HEK293 (cell line): ENCODE data around the gene DAGLA.

Source experiments
- CTCF ChIA-PET: fragments of 350-600 bp; formaldehyde crosslinking; extraction: SDS; loops from one replicate; lab custom pipeline; 2021; ENCODE audit warnings: antibody characterized with exemption; lab: Yijun Ruan, JAX
- POLR2A ChIA-PET: fragments of 300-600 bp; formaldehyde crosslinking; extraction: SDS; loops from one replicate; lab custom pipeline; 2020; ENCODE audit warnings: antibody characterized with exemption, inconsistent platforms; lab: Yijun Ruan, JAX
- H3K27ac ChIP-seq: fragments of 200-500 bp; sonication (Bioruptor generic); 2 replicates; pipeline ENCODE4 v1.5.1; 2014; ENCODE audit warnings: low read depth, low read length, control low read depth, inconsistent platforms; ENCODE audit errors: extremely low read depth
- H3K36me3 ChIP-seq, 2 experiments: fragments of 200-500 bp in 1 of 2; sonication (Bioruptor generic) in 1 of 2; 1 replicate in 1 of 2; 2 replicates in 1 of 2; pipeline ENCODE4 v1.5.1; 2014 to 2017; ENCODE audit warnings: inconsistent platforms in 2 of 2, low read length in 2 of 2; ENCODE audit not compliant: control insufficient read depth in 2 of 2, insufficient read depth in 1 of 2
- H3K4me1 ChIP-seq: fragments of 200-500 bp; sonication (Bioruptor generic); 2 replicates; pipeline ENCODE4 v1.5.1; 2014; ENCODE audit warnings: mild to moderate bottlenecking, low read length, inconsistent platforms; ENCODE audit not compliant: control insufficient read depth, insufficient read depth
- H3K4me3 ChIP-seq: 2 replicates; pipeline ENCODE4 v1.5.1; 2011; ENCODE audit warnings: low read depth, mild to moderate bottlenecking, control low read depth, low read length, moderate library complexity
- H3K9me3 ChIP-seq: fragments of 200-500 bp; sonication (Bioruptor generic); 2 replicates; pipeline ENCODE4 v1.5.1; 2014; ENCODE audit warnings: low read depth, low read length, inconsistent platforms; ENCODE audit not compliant: control insufficient read depth, insufficient read depth
- GLIS2 ChIP-seq: fragments of 450-650 bp; formaldehyde crosslinking; IDR thresholded peaks from 2 replicates; pipeline ENCODE4 v1.5.1; 2016; ENCODE audit warnings: missing biosample characterization, missing genetic modification characterization
- KLF8 ChIP-seq: fragments of 450-650 bp; formaldehyde crosslinking; IDR thresholded peaks from 2 replicates; pipeline ENCODE4 v1.5.1; 2016; ENCODE audit warnings: missing biosample characterization, missing genetic modification characterization
- KLF9 ChIP-seq: fragments of 450-650 bp; formaldehyde crosslinking; IDR thresholded peaks from 2 replicates; pipeline ENCODE4 v1.5.1; 2016; ENCODE audit warnings: missing biosample characterization, missing genetic modification characterization, low read depth
- OSR2 ChIP-seq: fragments of 450-650 bp; formaldehyde crosslinking; IDR thresholded peaks from 2 replicates; pipeline ENCODE4 v1.5.1; 2016; ENCODE audit warnings: missing biosample characterization, missing genetic modification characterization
- PRDM6 ChIP-seq: fragments of 450-650 bp; formaldehyde crosslinking; IDR thresholded peaks from 2 replicates; pipeline ENCODE4 v1.5.1; 2017; ENCODE audit warnings: missing biosample characterization, missing genetic modification characterization
- SP2 ChIP-seq: fragments of 450-650 bp; formaldehyde crosslinking; IDR thresholded peaks from 2 replicates; pipeline ENCODE4 v1.5.1; 2016; ENCODE audit warnings: missing biosample characterization, missing genetic modification characterization
- ZBTB1 ChIP-seq: fragments of 450-650 bp; formaldehyde crosslinking; IDR thresholded peaks from 2 replicates; pipeline ENCODE4 v1.5.1; 2016; ENCODE audit warnings: missing biosample characterization, missing genetic modification characterization
- ZBTB21 ChIP-seq: fragments of 450-650 bp; formaldehyde crosslinking; IDR thresholded peaks from 2 replicates; pipeline ENCODE4 v1.5.1; 2017; ENCODE audit warnings: missing biosample characterization, missing genetic modification characterization
- ZBTB26 ChIP-seq: fragments of 450-650 bp; formaldehyde crosslinking; optimal IDR thresholded peaks from 2 replicates; pipeline ENCODE3; 2016; ENCODE audit warnings: missing biosample characterization, mild to moderate bottlenecking, missing genetic modification characterization
- ZBTB6 ChIP-seq: fragments of 450-650 bp; formaldehyde crosslinking; IDR thresholded peaks from 2 replicates; pipeline ENCODE4 v1.5.1; 2017; ENCODE audit warnings: missing biosample characterization, missing genetic modification characterization
- ZBTB8A ChIP-seq: fragments of 450-650 bp; formaldehyde crosslinking; IDR thresholded peaks from 2 replicates; pipeline ENCODE4 v1.5.1; 2016; ENCODE audit warnings: missing biosample characterization, missing genetic modification characterization
- ZNF114 ChIP-seq: fragments of 450-650 bp; formaldehyde crosslinking; IDR thresholded peaks from 2 replicates; pipeline ENCODE4 v1.5.0; 2017; ENCODE audit warnings: missing biosample characterization, missing genetic modification characterization
- ZNF138 ChIP-seq: fragments of 450-650 bp; formaldehyde crosslinking; IDR thresholded peaks from 2 replicates; pipeline ENCODE4 v1.5.1; 2016; ENCODE audit warnings: missing biosample characterization, missing genetic modification characterization, borderline replicate concordance
- ZNF175 ChIP-seq: fragments of 450-650 bp; formaldehyde crosslinking; IDR thresholded peaks from 2 replicates; pipeline ENCODE4 v1.5.1; 2016; ENCODE audit warnings: missing biosample characterization, missing genetic modification characterization
- ZNF211 ChIP-seq: fragments of 450-650 bp; formaldehyde crosslinking; IDR thresholded peaks from 2 replicates; pipeline ENCODE4 v1.5.1; 2016; ENCODE audit warnings: low read depth, missing biosample characterization, missing genetic modification characterization
- ZNF24 ChIP-seq: fragments of 450-650 bp; formaldehyde crosslinking; IDR thresholded peaks from 2 replicates; pipeline ENCODE4 v1.5.1; 2016; ENCODE audit warnings: missing biosample characterization, missing genetic modification characterization
- ZNF266 ChIP-seq: fragments of 450-650 bp; formaldehyde crosslinking; IDR thresholded peaks from 2 replicates; pipeline ENCODE4 v1.5.1; 2016; ENCODE audit warnings: missing biosample characterization, missing genetic modification characterization, low read depth
- ZNF354C ChIP-seq: fragments of 450-650 bp; formaldehyde crosslinking; IDR thresholded peaks from 2 replicates; pipeline ENCODE4 v1.5.1; 2016; ENCODE audit warnings: missing biosample characterization, missing genetic modification characterization, low read depth, borderline replicate concordance
- ZNF501 ChIP-seq: fragments of 450-650 bp; formaldehyde crosslinking; IDR thresholded peaks from 2 replicates; pipeline ENCODE4 v1.5.1; 2016; ENCODE audit warnings: missing biosample characterization, missing genetic modification characterization
- ZNF521 ChIP-seq: fragments of 450-650 bp; formaldehyde crosslinking; IDR thresholded peaks from 2 replicates; pipeline ENCODE4 v1.5.1; 2017; ENCODE audit warnings: missing biosample characterization, mild to moderate bottlenecking, missing genetic modification characterization
- ZNF561 ChIP-seq: fragments of 450-650 bp; IDR thresholded peaks from 2 replicates; pipeline ENCODE4 v1.5.1; 2018; ENCODE audit warnings: missing biosample characterization, missing genetic modification characterization, borderline replicate concordance
- ZNF623 ChIP-seq: fragments of 450-650 bp; formaldehyde crosslinking; IDR thresholded peaks from 2 replicates; pipeline ENCODE4 v1.5.1; 2016; ENCODE audit warnings: missing biosample characterization, missing genetic modification characterization
- ZNF654 ChIP-seq: fragments of 450-650 bp; formaldehyde crosslinking; IDR thresholded peaks from 2 replicates; pipeline ENCODE4 v1.5.1; 2016; ENCODE audit warnings: low read depth, missing biosample characterization, missing genetic modification characterization
- ZNF677 ChIP-seq: fragments of 450-650 bp; IDR thresholded peaks from 2 replicates; pipeline ENCODE4 v1.5.0; 2018; ENCODE audit warnings: missing biosample characterization, mild to moderate bottlenecking, missing genetic modification characterization, moderate library complexity
- ZNF791 ChIP-seq: fragments of 450-650 bp; formaldehyde crosslinking; IDR thresholded peaks from 2 replicates; pipeline ENCODE4 v1.5.1; 2016; ENCODE audit warnings: missing biosample characterization, missing genetic modification characterization
- ZNF792 ChIP-seq: fragments of 450-650 bp; formaldehyde crosslinking; IDR thresholded peaks from 2 replicates; pipeline ENCODE4 v1.5.1; 2016; ENCODE audit warnings: missing biosample characterization, missing genetic modification characterization
- ZSCAN4 ChIP-seq: fragments of 450-650 bp; formaldehyde crosslinking; IDR thresholded peaks from 2 replicates; pipeline ENCODE4 v1.5.1; 2017; ENCODE audit warnings: missing biosample characterization, missing genetic modification characterization
- TF ChIP-seq, protein P1 (sequence below): fragments of 450-650 bp; formaldehyde crosslinking; IDR thresholded peaks from 2 replicates; pipeline ENCODE4 v1.5.1; 2016; ENCODE audit warnings: missing biosample characterization, missing genetic modification characterization
- TF ChIP-seq, protein P2 (sequence below): fragments of 450-650 bp; formaldehyde crosslinking; IDR thresholded peaks from 2 replicates; pipeline ENCODE4 v1.5.1; 2017; ENCODE audit warnings: missing biosample characterization, missing genetic modification characterization
- TF ChIP-seq, protein P3 (sequence below): fragments of 450-650 bp; formaldehyde crosslinking; IDR thresholded peaks from 2 replicates; pipeline ENCODE4 v1.5.1; 2016; ENCODE audit warnings: missing biosample characterization, missing genetic modification characterization

Gene DAGLA

DNA sequence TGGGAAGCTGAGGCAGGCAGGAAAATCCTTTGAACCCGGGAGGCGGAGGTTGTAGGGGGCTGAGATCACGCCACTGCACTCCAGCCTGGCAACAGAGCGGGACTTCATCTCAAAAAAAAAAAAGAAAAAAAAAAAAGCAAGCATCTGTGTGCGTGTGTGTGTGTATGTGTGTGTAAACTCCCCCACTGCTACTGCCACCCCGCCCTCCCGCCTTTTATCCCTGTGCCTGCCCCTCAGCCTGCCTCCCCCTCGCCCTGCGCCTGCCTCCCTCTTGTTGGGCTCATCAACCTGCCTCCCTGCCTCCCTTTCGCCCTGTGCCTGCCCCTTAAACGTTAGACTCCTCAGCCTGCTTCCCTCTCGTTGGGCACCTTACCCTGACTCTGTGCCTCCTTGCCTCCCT is 94.2 kb downstream of the DAGLA start (continued):
- 0 out of 2 replicates have a peak, but pooled peaks have one; percentile 25 for TF ChIP-seq ZBTB8A (tag by site-specific recombination)
- no peak for TF ChIP-seq ZNF211 (tag by site-specific recombination)
- TF ChIP-seq ZBTB6 (tag by site-specific recombination) = no peak
- TF ChIP-seq ZNF623 = no peak
- TF ChIP-seq KLF9 (tag by site-specific recombination) = no peak
- TF ChIP-seq ZNF501 (tag by site-specific recombination) = no peak
- peak; percentile 45; the same call in 1 of the 2 replicates for TF ChIP-seq KLF8 (tag by site-specific recombination)
- no peak for TF ChIP-seq ZNF561
- TF ChIP-seq ZNF175 (tag by site-specific recombination) = no peak
- no peak for TF ChIP-seq ZNF792
- no peak for TF ChIP-seq OSR2 (tag by site-specific recombination)
- TF ChIP-seq ZSCAN4 (tag by site-specific recombination) = peak; percentile 72
- TF ChIP-seq, protein P1, sequence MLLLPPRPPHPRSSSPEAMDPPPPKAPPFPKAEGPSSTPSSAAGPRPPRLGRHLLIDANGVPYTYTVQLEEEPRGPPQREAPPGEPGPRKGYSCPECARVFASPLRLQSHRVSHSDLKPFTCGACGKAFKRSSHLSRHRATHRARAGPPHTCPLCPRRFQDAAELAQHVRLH (tag by site-specific recombination) = no peak
- no peak for TF ChIP-seq SP2 (tag by site-specific recombination)
- TF ChIP-seq ZNF654 (tag by site-specific recombination) = no peak
- no peak for TF ChIP-seq ZNF266 (tag by site-specific recombination)
- no peak for TF ChIP-seq PRDM6 (tag by site-specific recombination)
- no peak for TF ChIP-seq ZNF521
- TF ChIP-seq ZNF677 = no peak
- TF ChIP-seq ZBTB26 (tag by site-specific recombination) = no peak
- TF ChIP-seq ZNF114 (tag by site-specific recombination) = no peak

DNA sequence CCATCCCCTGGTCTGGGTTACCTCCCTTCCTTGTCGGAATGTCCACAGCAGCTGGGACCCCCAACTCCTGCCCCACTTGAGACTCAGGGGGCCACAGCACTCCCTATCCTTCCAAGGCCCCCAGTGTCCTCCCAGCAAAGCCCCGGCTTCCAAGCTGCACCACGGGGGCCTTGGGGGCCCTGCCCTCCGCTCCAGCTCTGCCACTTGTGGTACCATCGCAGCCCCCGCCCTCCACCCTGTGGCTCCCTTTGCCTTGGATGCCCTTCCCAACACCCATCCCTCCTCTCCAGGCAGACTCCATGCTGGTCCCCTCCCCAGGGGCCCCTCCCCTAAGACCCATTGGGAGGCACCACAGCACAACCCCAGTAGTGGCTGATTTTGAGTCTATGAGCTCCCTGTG is 94.9 kb downstream of the DAGLA start:
- Histone ChIP-seq H3K4me3 (no peak overlapping the region), H3K9me3 (no peaks in the 10 kb centered on the region), H3K4me1 (no peaks in the 10 kb centered on the region), H3K36me3 (peaks cover 0 to 4% of the 10 kb centered on the region in 2 experiments; a peak in 1 of 3 replicates), H3K27ac (no peak overlapping the region)
- CTCF ChIA-PET = interaction anchor here (0.7 to 2.0 kb wide), 6 partner anchors 14 to 615 kb away, joined by 3 to 11 read pairs (median 6); no protein-coding TSS in a partner anchor
- POLR2A ChIA-PET = interaction anchor here (0.6 kb wide), 1 partner anchor 249 kb away, joined by 3 read pairs; no protein-coding TSS in a partner anchor
- no peak for TF ChIP-seq ZBTB21
- TF ChIP-seq ZNF501 (tag by site-specific recombination) = no peak
- TF ChIP-seq ZNF175 (tag by site-specific recombination) = no peak
- TF ChIP-seq ZNF792 = no peak
- TF ChIP-seq, protein P2, sequence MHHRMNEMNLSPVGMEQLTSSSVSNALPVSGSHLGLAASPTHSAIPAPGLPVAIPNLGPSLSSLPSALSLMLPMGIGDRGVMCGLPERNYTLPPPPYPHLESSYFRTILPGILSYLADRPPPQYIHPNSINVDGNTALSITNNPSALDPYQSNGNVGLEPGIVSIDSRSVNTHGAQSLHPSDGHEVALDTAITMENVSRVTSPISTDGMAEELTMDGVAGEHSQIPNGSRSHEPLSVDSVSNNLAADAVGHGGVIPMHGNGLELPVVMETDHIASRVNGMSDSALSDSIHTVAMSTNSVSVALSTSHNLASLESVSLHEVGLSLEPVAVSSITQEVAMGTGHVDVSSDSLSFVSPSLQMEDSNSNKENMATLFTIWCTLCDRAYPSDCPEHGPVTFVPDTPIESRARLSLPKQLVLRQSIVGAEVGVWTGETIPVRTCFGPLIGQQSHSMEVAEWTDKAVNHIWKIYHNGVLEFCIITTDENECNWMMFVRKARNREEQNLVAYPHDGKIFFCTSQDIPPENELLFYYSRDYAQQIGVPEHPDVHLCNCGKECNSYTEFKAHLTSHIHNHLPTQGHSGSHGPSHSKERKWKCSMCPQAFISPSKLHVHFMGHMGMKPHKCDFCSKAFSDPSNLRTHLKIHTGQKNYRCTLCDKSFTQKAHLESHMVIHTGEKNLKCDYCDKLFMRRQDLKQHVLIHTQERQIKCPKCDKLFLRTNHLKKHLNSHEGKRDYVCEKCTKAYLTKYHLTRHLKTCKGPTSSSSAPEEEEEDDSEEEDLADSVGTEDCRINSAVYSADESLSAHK (tag by site-specific recombination) = no peak
- TF ChIP-seq, protein P3, sequence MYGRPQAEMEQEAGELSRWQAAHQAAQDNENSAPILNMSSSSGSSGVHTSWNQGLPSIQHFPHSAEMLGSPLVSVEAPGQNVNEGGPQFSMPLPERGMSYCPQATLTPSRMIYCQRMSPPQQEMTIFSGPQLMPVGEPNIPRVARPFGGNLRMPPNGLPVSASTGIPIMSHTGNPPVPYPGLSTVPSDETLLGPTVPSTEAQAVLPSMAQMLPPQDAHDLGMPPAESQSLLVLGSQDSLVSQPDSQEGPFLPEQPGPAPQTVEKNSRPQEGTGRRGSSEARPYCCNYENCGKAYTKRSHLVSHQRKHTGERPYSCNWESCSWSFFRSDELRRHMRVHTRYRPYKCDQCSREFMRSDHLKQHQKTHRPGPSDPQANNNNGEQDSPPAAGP (tag by site-specific recombination) = no peak
- no peak for TF ChIP-seq ZBTB1 (tag by site-specific recombination)
- no peak for TF ChIP-seq ZNF138 (tag by site-specific recombination)
- no peak for TF ChIP-seq GLIS2 (tag by site-specific recombination)
- no peak for TF ChIP-seq ZNF791 (tag by site-specific recombination)
- no peak for TF ChIP-seq ZNF24 (tag by site-specific recombination)
- TF ChIP-seq ZNF354C (tag by site-specific recombination) = no peak
